ENCODE measurements around the gene YRDC. TPM values are rescaled to one million over a fixed set of nuclear protein-coding genes. Genes with fewer than 3 reads are reported as not detected.

YRDC gene
- total RNA-seq, 3 donors from 2014 or later (not counting 1 experiment from before 2014, with no cell fraction given) = 19.9 to 26.2 (median 24.4) TPM

DNA sequence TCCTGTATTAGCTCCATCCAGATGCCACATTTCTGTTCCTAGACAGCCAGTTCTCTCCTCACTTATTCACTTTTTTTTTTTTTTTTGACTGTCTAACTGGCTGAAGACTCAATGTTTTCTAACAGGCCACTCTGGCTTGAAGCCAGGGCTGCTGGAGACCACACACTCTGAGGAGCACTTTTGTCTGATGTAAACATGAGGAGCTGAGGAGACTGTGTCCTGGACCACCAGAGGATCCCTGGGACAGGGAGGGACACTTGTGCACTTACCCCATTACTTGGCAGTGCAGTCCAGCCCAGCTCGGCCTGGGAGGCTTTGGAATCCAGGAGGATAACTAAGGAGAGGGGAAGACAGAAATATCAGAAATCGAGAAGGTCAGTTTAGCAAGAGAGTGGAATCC lies 45.5 kb downstream of the YRDC start:
- peaks cover 43 to 48% of the 10 kb centered on the region in 2 donors for H3K27me3 Mint-ChIP-seq (ENCODE audit: low read depth in 2 of 2)

DNA sequence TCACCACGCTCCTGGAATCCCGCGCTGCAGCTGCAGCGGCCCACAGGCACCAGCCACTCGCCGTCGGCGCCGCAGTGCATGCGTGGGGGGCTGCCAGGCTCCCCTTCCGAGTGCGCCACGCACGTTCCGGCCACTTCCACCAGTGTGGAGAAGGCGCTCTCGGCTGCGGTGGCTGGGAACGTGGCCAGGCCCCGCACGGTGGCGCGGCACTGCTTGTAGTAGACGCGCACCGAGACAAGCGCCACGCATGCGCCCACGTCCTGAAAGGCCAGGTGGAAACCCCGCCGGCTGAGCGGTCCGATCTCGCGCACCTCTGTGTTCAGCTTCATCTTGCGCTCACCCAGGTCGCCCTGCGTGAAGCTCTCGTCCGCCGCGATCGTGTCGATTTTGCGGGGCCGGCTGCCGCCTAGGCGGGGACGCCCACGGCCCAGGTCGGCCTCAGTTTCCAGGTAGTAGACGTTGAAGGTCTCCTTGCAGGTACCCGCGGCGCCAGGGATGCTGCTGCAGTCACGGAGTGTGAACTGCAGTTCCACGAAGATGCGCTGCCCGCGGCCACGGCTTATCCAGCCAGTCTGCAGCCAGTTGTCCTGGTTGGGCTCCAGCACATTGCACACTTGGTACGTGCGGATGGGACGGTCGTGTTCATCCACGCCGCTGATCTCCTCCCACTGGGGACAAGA lies 46.5 kb downstream of the YRDC start:
- intact Hi-C loops (cut with micrococcal nuclease) = no loop called here
- H3K9me3 ChIP-seq (ENCODE audit: control insufficient read depth, insufficient read depth, low read length) = no peaks in the 10 kb centered on the region
- no peak for ATAC-seq
- no peaks in the 10 kb centered on the region for H3K36me3 Mint-ChIP-seq
- peaks cover 0 to 2% of the 10 kb centered on the region in 2 donors for H3K9me3 Mint-ChIP-seq
- H3K27ac ChIP-seq (ENCODE audit: low read length) = no peak overlapping the region
- no peak overlapping the region for H3K4me3 Mint-ChIP-seq
- no peaks in the 10 kb centered on the region for H3K36me3 ChIP-seq (ENCODE audit: control insufficient read depth, insufficient read depth, low read length)
- peaks cover 26% of the 10 kb centered on the region for H3K27me3 ChIP-seq (ENCODE audit: control insufficient read depth, insufficient read depth, low read length)
- H3K27me3 Mint-ChIP-seq (ENCODE audit: low read depth in 2 of 2) = peaks cover 36 to 41% of the 10 kb centered on the region in 2 donors
- no peak for DNase-seq
- H3K4me1 ChIP-seq (ENCODE audit: control insufficient read depth, insufficient read depth, low read length) = peaks cover 7% of the 10 kb centered on the region
- peaks cover 0 to 10% of the 10 kb centered on the region in 2 donors for H3K4me1 Mint-ChIP-seq
- no peak overlapping the region for H3K27ac Mint-ChIP-seq
- TF ChIP-seq, protein P1, sequence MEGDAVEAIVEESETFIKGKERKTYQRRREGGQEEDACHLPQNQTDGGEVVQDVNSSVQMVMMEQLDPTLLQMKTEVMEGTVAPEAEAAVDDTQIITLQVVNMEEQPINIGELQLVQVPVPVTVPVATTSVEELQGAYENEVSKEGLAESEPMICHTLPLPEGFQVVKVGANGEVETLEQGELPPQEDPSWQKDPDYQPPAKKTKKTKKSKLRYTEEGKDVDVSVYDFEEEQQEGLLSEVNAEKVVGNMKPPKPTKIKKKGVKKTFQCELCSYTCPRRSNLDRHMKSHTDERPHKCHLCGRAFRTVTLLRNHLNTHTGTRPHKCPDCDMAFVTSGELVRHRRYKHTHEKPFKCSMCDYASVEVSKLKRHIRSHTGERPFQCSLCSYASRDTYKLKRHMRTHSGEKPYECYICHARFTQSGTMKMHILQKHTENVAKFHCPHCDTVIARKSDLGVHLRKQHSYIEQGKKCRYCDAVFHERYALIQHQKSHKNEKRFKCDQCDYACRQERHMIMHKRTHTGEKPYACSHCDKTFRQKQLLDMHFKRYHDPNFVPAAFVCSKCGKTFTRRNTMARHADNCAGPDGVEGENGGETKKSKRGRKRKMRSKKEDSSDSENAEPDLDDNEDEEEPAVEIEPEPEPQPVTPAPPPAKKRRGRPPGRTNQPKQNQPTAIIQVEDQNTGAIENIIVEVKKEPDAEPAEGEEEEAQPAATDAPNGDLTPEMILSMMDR (IDR thresholded peaks at IDR 0.05) = no peak
- no peak overlapping the region for H3K4me3 ChIP-seq (ENCODE audit: low read length)
- 63% methylated on average over 68 of the region's 68 CpGs for WGBS (ENCODE audit: insufficient coverage)

More for the DNA sequence above, 45.5 kb downstream of the YRDC start:
- H3K9me3 ChIP-seq (ENCODE audit: control insufficient read depth, insufficient read depth, low read length) = no peaks in the 10 kb centered on the region
- Mint-ChIP-seq H3K27ac (no peak overlapping the region), H3K4me1 (peaks cover 0 to 10% of the 10 kb centered on the region in 2 donors), H3K36me3 (no peaks in the 10 kb centered on the region), H3K9me3 (peaks cover 0 to 2% of the 10 kb centered on the region in 2 donors), H3K4me3 (no peak overlapping the region)
- H3K4me3 ChIP-seq (ENCODE audit: low read length) = no peak overlapping the region
- TF ChIP-seq, protein P1 (IDR thresholded peaks at IDR 0.05) = no peak
- H3K36me3 ChIP-seq (ENCODE audit: control insufficient read depth, insufficient read depth, low read length) = no peaks in the 10 kb centered on the region
- no peak for ATAC-seq
- H3K27ac ChIP-seq (ENCODE audit: low read length) = no peak overlapping the region
- peaks cover 25% of the 10 kb centered on the region for H3K27me3 ChIP-seq (ENCODE audit: control insufficient read depth, insufficient read depth, low read length)
- peaks cover 7% of the 10 kb centered on the region for H3K4me1 ChIP-seq (ENCODE audit: control insufficient read depth, insufficient read depth, low read length)
- intact Hi-C loops (cut with micrococcal nuclease) = no loop called here
- WGBS (ENCODE audit: insufficient coverage) = 73% methylated on average over 2 of the region's 2 CpGs
- DNase-seq = no peak

GRCh38 chr1:37759451-37759850 lies 48.6 kb downstream of the YRDC start:
- Histone ChIP-seq H3K4me1 (ENCODE audit: control insufficient read depth, insufficient read depth, low read length) (no peaks in the 10 kb centered on the region), H3K27me3 (ENCODE audit: control insufficient read depth, insufficient read depth, low read length) (peaks cover 12% of the 10 kb centered on the region), H3K9me3 (ENCODE audit: control insufficient read depth, insufficient read depth, low read length) (no peaks in the 10 kb centered on the region), H3K36me3 (ENCODE audit: control insufficient read depth, insufficient read depth, low read length) (no peaks in the 10 kb centered on the region), H3K27ac (ENCODE audit: low read length) (no peak overlapping the region), H3K4me3 (ENCODE audit: low read length) (no peak overlapping the region)
- ATAC-seq = no peak
- peaks cover 23 to 24% of the 10 kb centered on the region in 2 donors for H3K27me3 Mint-ChIP-seq (ENCODE audit: low read depth in 2 of 2)
- intact Hi-C loops (cut with micrococcal nuclease) = no loop called here
- H3K27ac Mint-ChIP-seq = no peak overlapping the region
- TF ChIP-seq, protein P1 (IDR thresholded peaks at IDR 0.05) = no peak
- peaks cover 0 to 3% of the 10 kb centered on the region in 2 donors for H3K4me1 Mint-ChIP-seq
- no peak overlapping the region for H3K4me3 Mint-ChIP-seq
- DNase-seq = no peak
- no peaks in the 10 kb centered on the region for H3K9me3 Mint-ChIP-seq
- WGBS (ENCODE audit: insufficient coverage) = 80% methylated on average over 1 of the region's 2 CpGs
- no peaks in the 10 kb centered on the region for H3K36me3 Mint-ChIP-seq

Measured in natural killer cell (primary cell).